Sigmoid colon (tissue), 7 donors: ENCODE results near the gene FAM163B. TPM values are rescaled to one million over a fixed set of nuclear protein-coding genes. Genes with fewer than 3 reads are reported as not detected.

ENCODE experiments used
- DNase-seq: peaks from one replicate; pipeline ENCODE4 v3.0.0-alpha.2; 2019
- H3K27ac ChIP-seq, 4 donors: fragments of 200-600 bp; sonication (generic); one replicate each; pipeline ENCODE4 v1.5.1; 2016 to 2019; ENCODE audit warnings: mild to moderate bottlenecking in 1 of 4
- H3K27me3 ChIP-seq, 3 donors: fragments of 200-600 bp; sonication (generic); one replicate each; pipeline ENCODE4 v1.5.1; 2019; ENCODE audit warnings: mild to moderate bottlenecking in 1 of 3
- H3K36me3 ChIP-seq, 4 donors: fragments of 200-600 bp; sonication (generic); one replicate each; pipeline ENCODE4 v1.5.1; 2016 to 2019
- H3K4me1 ChIP-seq, 4 donors: fragments of 200-600 bp; sonication (generic); one replicate each; pipeline ENCODE4 v1.5.1; 2017 to 2019
- H3K4me3 ChIP-seq, 4 donors: fragments of 200-600 bp; sonication (generic); one replicate each; pipeline ENCODE4 v1.5.1; 2017 to 2019; ENCODE audit warnings: mild to moderate bottlenecking in 2 of 4, moderate library complexity in 1 of 4
- H3K9me3 ChIP-seq, 4 donors: fragments of 200-600 bp in 3 of 4; sonication (generic) in 3 of 4; one replicate each; pipeline versions ENCODE4 v1.5.1 to v1.6.1; 2013 to 2019
- CTCF ChIP-seq, 4 experiments: fragments of 450-650 bp in 3 of 4; fragments of 200-600 bp in 1 of 4; IDR thresholded peaks; one replicate each; pipeline ENCODE4 v1.5.1; 2016 to 2019; ENCODE audit warnings: antibody characterized with exemption in 4 of 4, mild to moderate bottlenecking in 3 of 4, moderate library complexity in 2 of 4
- EP300 ChIP-seq, 4 donors: sonication (generic); formaldehyde crosslinking; IDR thresholded peaks; one replicate each; pipeline ENCODE4 v1.6.1; 2017; ENCODE audit warnings: antibody characterized with exemption in 4 of 4
- POLR2A ChIP-seq, 2 donors: fragments of 450-650 bp; IDR thresholded peaks; one replicate each; pipeline ENCODE4 v1.6.1; 2016; ENCODE audit warnings: antibody characterized with exemption in 2 of 2, mild to moderate bottlenecking in 2 of 2, moderate library complexity in 2 of 2
- POLR2AphosphoS5 ChIP-seq, 4 donors: sonication (generic); formaldehyde crosslinking; IDR thresholded peaks; one replicate each; pipeline ENCODE4 v1.6.1; 2017; ENCODE audit warnings: antibody characterized with exemption in 4 of 4
- WGBS, 2 donors: extraction: QIAGEN DNeasy Blood & Tissue Kit; methylation state at CpG; one replicate each; pipeline ENCODE4 v1.1.7; 2013; 5-methylcytosine and 5-hydroxymethylcytosine counted together
- intact Hi-C: fragments of 100-400 bp; cut with DNase I; formaldehyde crosslinking; loops from one replicate; pipeline ENCODE4 v1.15.1; 2023
- polyA plus RNA-seq, 3 donors: library from polyadenylated mRNA; stranded (reverse); fragments of 200-250 nt; gene quantifications; one replicate each; pipeline ENCODE4 v1.2.3, GENCODE V29; 2013
- total RNA-seq, 4 donors: library from RNA; depleted of rRNA; stranded (reverse); fragments of >200 nt; gene quantifications; one replicate each; pipeline ENCODE4 v1.1.0, GENCODE V29; 2016
- donor health status: healthy with polysubstance abuse.
- donor health status: Bipolar disorder and iron deficiency.
- donor health status: healthy.

The FAM163B gene
- total and polyA plus RNA-seq, 7 donors: 0.29 to 2.4 (median 1.2) TPM; not detected in 1

GRCh38 chr9:133560311-133560710, 48.9 kb downstream of the FAM163B start:
- intact Hi-C loops: no loop called here
- TF ChIP-seq POLR2A (IDR thresholded peaks at IDR 0.05) (no peak), POLR2AphosphoS5 (IDR thresholded peaks at IDR 0.05) (peak in 1 of 4 donors; percentile 21)
- Histone ChIP-seq H3K4me1 (peaks cover 0 to 47% (median 41%) of the 10 kb centered on the region in 4 donors), H3K4me3 (no peak overlapping the region), H3K27me3 (no peaks in the 10 kb centered on the region), H3K27ac (peak overlapping the region in 3 of 4 donors; percentile 41 to 48 (median 44)), H3K9me3 (no peaks in the 10 kb centered on the region), H3K36me3 (peaks cover 0 to 5% (median 0%) of the 10 kb centered on the region in 4 donors)
- no peak for DNase-seq
- WGBS, 2 donors: 87 to 88% methylated on average over 15 of the region's 15 CpGs

GRCh38 chr9:133558191-133559126, 50.7 kb downstream of the FAM163B start:
- WGBS, 2 donors: 38 to 71% methylated on average over 31 of the region's 31 CpGs
- Histone ChIP-seq H3K27me3 (no peaks in the 10 kb centered on the region), H3K27ac (peak overlapping the region; percentile 26 to 56 (median 47)), H3K4me3 (no peak overlapping the region), H3K9me3 (no peaks in the 10 kb centered on the region), H3K4me1 (peaks cover 0 to 37% (median 32%) of the 10 kb centered on the region in 4 donors), H3K36me3 (peaks cover 0 to 5% (median 0%) of the 10 kb centered on the region in 4 donors)
- TF ChIP-seq EP300 (IDR thresholded peaks at IDR 0.05) (no peak), POLR2AphosphoS5 (IDR thresholded peaks at IDR 0.05) (no peak), POLR2A (IDR thresholded peaks at IDR 0.05) (no peak), CTCF (IDR thresholded peaks at IDR 0.05) (no peak)
- DNase-seq: no peak
- intact Hi-C loops: no loop called here

- Histone ChIP-seq H3K4me1 (peaks cover 0 to 30% (median 25%) of the 10 kb centered on the region in 4 donors), H3K27ac (peak overlapping the region in 3 of 4 donors; percentile 45 to 56 (median 49))
- 94 to 96% methylated on average over 9 of the region's 9 CpGs for WGBS, 2 donors
Observed at GRCh38 chr9:133557581-133557980, 51.6 kb downstream of the FAM163B start.

GRCh38 chr9:133556354-133556753, 52.8 kb downstream of the FAM163B start:
- 85 to 86% methylated on average over 5 of the region's 5 CpGs for WGBS, 2 donors

More at GRCh38 chr9:133557581-133557980, 51.6 kb downstream of the FAM163B start:
- Histone ChIP-seq H3K9me3 (no peaks in the 10 kb centered on the region), H3K27me3 (no peaks in the 10 kb centered on the region), H3K4me3 (no peak overlapping the region), H3K36me3 (peaks cover 0 to 5% (median 0%) of the 10 kb centered on the region in 4 donors)
- intact Hi-C loops: no loop called here
- TF ChIP-seq CTCF (IDR thresholded peaks at IDR 0.05) (no peak), POLR2A (IDR thresholded peaks at IDR 0.05) (no peak), EP300 (IDR thresholded peaks at IDR 0.05) (no peak), POLR2AphosphoS5 (IDR thresholded peaks at IDR 0.05) (no peak)
- DNase-seq: no peak

More at GRCh38 chr9:133556354-133556753, 52.8 kb downstream of the FAM163B start:
- DNase-seq: no peak
- Histone ChIP-seq H3K4me1 (peaks cover 0 to 30% (median 25%) of the 10 kb centered on the region in 4 donors), H3K9me3 (no peaks in the 10 kb centered on the region), H3K27ac (no peak overlapping the region), H3K27me3 (no peaks in the 10 kb centered on the region), H3K36me3 (peaks cover 0 to 5% (median 0%) of the 10 kb centered on the region in 4 donors), H3K4me3 (no peak overlapping the region)
- intact Hi-C loops: no loop called here
- TF ChIP-seq POLR2A (IDR thresholded peaks at IDR 0.05) (no peak), POLR2AphosphoS5 (IDR thresholded peaks at IDR 0.05) (no peak), CTCF (IDR thresholded peaks at IDR 0.05) (no peak), EP300 (IDR thresholded peaks at IDR 0.05) (no peak)
